ENCODE results near the gene KCNJ11. TPM values are rescaled to one million over a fixed set of nuclear protein-coding genes. Genes with fewer than 3 reads are reported as not detected.

KCNJ11 gene
- total RNA-seq, 1 donor from 2014 or later = 18.6 TPM

DNA sequence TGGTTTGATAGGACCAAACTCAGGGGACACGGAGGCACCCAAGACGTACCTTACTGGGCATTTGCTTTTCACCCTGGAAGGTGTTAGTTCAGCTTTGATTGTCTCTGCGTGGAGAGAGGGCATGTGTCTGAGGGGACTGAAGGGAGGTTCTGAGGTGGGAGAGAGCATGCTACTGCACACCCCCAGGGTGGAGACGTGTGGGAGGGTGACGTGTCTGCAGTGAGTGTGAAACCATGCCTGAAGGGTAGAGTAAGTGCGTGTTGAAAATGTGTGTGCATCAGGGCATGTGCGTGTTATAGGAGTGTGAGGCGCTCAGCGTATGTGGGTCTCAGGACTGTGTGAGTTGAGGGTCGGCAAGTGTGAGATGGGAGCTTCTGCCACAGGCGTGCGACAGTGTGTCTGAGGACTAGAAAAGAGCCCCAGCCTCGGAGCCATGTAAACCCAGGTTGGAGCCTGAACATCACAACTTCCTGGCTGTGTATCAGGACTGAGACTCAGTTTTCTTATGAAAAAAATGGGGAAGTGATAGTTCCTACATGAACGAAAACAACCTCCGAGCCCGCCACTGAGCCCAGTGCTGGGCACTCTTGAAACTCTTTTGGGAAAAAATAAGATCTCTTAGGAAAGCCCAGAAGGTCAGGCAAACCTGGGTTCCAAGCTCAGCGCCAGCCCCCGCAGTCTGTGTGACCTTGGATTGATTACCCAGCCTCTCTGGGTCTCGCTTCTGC is 11.8 kb upstream of the KCNJ11 start:
- no peak overlapping the region for H3K27ac Mint-ChIP-seq
- no peak overlapping the region for H3K4me3 Mint-ChIP-seq
- no peak for DNase-seq (ENCODE audit: extremely low spot score, unreplicated experiment)
- H3K9me3 Mint-ChIP-seq = no peaks in the 10 kb centered on the region
- no peaks in the 10 kb centered on the region for H3K4me1 Mint-ChIP-seq (ENCODE audit: unreplicated experiment)
- H3K36me3 Mint-ChIP-seq = no peaks in the 10 kb centered on the region
- peaks cover 6% of the 10 kb centered on the region for H3K27me3 Mint-ChIP-seq
- TF ChIP-seq CTCF (conservative IDR thresholded peaks at IDR 0.05) = no peak

GRCh38 chr11:17399236-17399635 is 10.8 kb upstream of the KCNJ11 start:
- Mint-ChIP-seq H3K36me3 (no peaks in the 10 kb centered on the region), H3K4me1 (ENCODE audit: unreplicated experiment) (no peaks in the 10 kb centered on the region), H3K27me3 (peaks cover 6% of the 10 kb centered on the region), H3K27ac (no peak overlapping the region), H3K9me3 (no peaks in the 10 kb centered on the region), H3K4me3 (no peak overlapping the region)
- TF ChIP-seq CTCF (conservative IDR thresholded peaks at IDR 0.05) = no peak
- DNase-seq (ENCODE audit: extremely low spot score, unreplicated experiment) = no peak

DNA sequence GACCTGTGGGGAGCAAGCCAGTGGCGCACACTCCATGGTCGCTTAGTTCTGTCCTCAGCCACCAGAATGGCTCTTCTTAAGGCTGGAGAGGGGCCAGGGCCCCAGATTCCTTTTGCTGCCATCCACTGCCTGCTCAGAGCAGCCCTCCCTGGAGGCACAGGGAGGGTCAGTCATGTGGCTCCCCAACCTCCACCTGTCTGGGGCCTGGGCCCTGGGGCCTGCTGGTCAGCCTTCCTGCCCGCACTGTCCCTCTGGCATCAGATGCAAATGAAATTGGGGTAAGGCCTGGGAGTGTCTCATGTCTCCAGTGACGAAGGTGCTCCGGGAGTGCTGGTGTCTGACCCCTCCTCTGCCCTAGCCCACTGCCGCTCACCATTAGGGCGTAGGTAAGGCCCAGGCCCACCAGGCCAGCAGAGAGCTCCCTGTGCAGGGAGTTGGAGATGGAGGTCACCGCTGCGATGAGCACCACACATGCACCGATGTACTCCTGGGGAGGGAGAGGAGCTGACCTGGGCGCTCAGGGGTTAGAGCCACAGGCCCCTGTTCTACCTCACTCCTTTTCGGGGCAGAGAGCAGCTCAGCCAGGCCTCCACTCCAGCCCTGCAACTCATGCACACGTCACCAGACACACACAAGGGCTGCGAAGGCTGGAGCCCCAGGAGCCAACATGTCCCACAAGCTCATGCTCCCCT is 9.0 kb upstream of the KCNJ11 start:
- no peak for TF ChIP-seq CTCF (conservative IDR thresholded peaks at IDR 0.05)
- Mint-ChIP-seq H3K27me3 (peaks cover 6% of the 10 kb centered on the region), H3K36me3 (no peaks in the 10 kb centered on the region), H3K4me3 (no peak overlapping the region), H3K27ac (no peak overlapping the region), H3K4me1 (ENCODE audit: unreplicated experiment) (no peaks in the 10 kb centered on the region), H3K9me3 (no peaks in the 10 kb centered on the region)
- DNase-seq (ENCODE audit: extremely low spot score, unreplicated experiment) = no peak

DNA sequence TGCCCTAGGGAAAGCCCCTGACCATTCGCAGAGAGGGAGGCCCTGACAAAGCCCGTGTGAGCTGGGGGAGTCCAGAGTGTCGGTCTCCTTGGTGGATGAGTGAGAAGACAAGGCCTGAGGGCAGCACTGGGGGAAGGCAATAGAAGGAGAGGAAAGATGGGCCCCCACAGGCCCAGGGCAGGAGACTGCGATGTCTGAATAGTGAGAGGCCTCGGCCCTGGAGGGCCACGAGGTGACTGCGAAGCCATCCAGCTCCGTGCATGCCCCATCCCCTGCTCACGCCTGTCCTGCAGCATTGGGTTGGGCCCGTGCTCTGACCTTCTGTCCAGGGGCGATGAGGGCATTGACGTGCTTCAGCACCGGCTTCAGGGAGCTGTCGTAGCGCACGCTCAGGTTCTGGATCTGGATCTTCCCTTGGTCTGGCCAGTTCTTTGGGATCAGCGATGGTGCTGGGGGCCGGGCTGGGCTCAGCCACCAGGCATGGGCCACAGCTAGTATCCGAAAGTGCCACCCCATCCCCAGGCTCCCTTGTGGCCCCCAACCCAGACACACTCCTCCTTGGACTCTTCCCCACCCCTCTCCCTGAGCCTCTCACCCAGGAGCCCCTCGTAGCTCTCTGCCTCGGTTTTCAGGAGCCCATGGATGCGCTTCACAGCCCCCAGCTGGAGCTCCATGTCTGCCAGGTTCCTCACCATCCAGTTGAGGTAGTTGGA is 8.3 kb upstream of the KCNJ11 start:
- H3K27ac Mint-ChIP-seq = no peak overlapping the region
- no peak for DNase-seq (ENCODE audit: extremely low spot score, unreplicated experiment)
- no peaks in the 10 kb centered on the region for H3K36me3 Mint-ChIP-seq
- no peak for TF ChIP-seq CTCF (conservative IDR thresholded peaks at IDR 0.05)
- no peaks in the 10 kb centered on the region for H3K4me1 Mint-ChIP-seq (ENCODE audit: unreplicated experiment)
- H3K27me3 Mint-ChIP-seq = peaks cover 6% of the 10 kb centered on the region
- H3K4me3 Mint-ChIP-seq = no peak overlapping the region
- H3K9me3 Mint-ChIP-seq = no peaks in the 10 kb centered on the region

GRCh38 chr11:17395978-17396377 is 7.5 kb upstream of the KCNJ11 start:
- no peak overlapping the region for H3K27ac Mint-ChIP-seq
- DNase-seq (ENCODE audit: extremely low spot score, unreplicated experiment) = no peak
- H3K4me3 Mint-ChIP-seq = no peak overlapping the region
- no peak for TF ChIP-seq CTCF (conservative IDR thresholded peaks at IDR 0.05)
- peaks cover 11% of the 10 kb centered on the region for H3K27me3 Mint-ChIP-seq
- no peaks in the 10 kb centered on the region for H3K4me1 Mint-ChIP-seq (ENCODE audit: unreplicated experiment)
- H3K9me3 Mint-ChIP-seq = no peaks in the 10 kb centered on the region
- no peaks in the 10 kb centered on the region for H3K36me3 Mint-ChIP-seq

All from type B pancreatic cell (in vitro differentiated cells).